GM18907 (cell line): ENCODE measurements around the gene PARVG.

Source experiments
- ATAC-seq: cut with Tn5 transposase; IDR thresholded peaks from one replicate; pipeline ENCODE4 v1.9.1; 2021; ENCODE audit warnings: mild to moderate bottlenecking, moderate library complexity; ENCODE audit not compliant: unreplicated experiment

Gene PARVG

DNA sequence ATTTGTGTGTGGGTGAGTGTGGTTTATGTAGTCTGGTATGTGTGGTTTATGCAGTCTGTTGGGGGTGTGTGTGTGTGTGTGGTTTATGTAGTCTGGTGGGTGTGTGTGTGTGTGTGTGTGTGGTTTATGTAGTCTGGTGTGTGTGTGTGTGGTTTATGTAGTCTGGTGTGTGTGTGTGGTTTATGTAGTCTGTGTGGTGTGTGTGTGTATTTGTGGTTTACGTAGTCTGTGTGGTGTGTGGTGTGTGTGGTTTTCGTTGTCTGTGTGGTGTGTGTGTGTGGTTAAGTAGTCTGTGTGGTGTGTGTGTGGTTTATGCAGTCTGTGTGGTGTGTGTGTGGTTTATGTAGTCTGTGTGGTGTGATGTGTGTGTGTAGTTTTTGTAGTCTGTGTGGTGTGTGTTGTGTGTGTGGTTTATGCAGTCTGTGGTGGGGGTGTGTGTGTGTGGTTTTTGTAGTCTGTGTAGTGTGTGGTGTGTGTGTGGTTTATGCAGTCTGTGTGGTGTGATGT lies 26.2 kb upstream of the PARVG start:
- no peak for ATAC-seq

DNA sequence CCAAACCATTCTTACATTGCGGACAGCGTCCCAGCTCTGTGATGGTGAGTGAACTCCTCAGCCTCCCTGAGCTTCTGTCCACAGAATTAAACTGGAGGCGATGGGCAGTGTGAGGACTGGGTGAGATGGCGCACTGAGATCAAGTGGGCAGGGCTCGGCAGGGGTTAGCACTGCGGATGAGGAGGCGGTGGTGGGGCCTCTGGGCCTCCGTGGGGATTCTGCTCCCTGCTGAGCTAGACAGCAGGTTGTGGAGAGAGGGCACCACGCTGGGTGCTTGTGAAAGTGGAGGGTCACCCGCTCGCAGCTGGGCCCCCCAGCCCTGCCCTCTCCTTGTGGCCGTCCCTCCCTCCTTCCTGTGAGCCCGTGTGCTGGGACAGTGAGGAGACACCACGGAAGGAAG lies 25.6 kb upstream of the PARVG start:
- ATAC-seq: no peak

DNA sequence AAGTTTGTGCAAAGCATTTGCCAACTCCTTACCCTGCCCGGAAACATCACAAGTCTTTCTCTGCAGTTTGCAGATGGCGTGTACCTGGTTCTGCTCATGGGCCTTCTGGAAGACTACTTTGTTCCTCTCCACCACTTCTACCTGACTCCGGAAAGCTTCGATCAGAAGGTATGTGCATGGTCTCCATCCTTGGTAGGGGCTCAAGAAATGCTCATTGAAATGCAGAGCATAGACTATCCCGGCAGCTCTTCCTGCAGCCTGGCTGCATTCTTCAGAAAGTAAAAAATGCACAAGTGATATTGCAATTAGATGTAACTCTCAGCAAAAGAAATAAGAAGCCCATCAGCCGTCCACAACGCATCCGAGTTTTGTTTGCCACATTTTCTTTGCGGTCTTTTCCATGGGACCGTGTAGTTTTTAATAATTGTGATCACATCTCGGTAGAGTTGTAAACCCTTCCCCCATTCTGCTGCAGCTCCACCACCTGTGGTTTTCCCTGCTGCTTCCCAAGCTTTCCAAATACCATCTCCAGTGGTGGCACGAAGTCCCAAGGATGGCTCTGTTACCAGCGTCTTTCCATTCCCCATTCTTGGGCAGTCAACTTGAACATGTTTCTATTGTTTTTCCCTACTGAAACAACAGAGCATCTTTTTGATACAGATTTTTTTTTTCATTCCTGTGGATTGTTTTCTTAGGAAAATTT lies 22.7 kb upstream of the PARVG start:
- no peak for ATAC-seq

DNA sequence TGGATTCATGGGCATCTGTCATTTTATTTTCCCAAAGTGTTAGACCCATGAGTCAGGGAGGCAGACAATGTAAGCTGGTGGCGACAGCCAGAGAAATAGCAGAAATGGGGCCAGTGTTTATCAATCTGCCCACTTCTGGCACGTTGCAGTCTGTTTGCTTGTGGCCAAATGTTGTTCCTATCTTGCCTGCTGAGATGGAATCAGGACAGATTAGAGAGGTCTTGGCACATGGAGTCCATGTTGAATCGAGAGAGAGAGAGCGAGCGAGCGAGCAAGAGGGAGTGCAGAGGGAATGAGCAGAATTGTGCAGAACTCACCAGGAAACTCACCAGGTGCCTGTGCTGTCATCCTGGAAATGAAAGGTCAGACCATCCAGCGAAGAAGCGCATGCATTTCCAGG lies 21.9 kb upstream of the PARVG start:
- no peak for ATAC-seq

DNA sequence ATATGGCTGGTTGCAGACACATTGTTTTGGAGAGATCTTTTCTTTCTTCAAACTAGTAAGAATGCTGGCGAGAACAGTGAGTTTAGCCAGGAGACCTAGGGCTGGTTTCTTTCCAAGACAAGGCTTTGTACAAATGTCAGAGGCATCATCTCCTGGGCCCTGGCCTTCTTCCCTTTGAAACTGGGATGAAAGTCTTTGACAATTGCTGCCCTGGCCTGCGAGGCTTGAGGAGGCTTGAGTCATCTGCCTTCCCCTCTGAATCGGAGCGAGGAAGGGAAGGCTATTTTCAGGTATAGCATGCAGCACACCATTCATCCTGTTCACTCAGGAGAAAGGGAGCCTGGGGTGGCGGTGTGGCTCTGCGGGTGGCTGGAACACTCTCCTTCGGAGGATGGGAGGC lies 21.5 kb upstream of the PARVG start:
- ATAC-seq: no peak

DNA sequence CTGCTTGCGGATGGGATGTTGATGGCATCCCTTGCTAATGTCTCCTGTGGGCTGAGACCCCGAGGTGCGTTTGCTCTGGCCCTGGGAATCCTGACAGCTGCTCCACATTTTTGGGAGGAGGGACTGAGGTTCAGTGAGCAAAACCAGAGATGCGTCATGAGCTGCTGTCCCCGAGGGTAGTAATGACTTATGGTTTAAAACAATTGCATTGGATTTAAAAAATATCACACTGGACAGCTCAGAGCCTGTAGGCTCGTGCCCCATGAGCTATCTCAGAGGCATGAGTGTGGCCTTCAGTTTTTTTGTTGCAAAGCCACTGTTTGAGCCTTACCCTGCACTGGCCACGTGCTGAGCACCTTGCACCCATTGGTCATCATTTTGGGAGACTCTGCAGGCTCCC lies 20.9 kb upstream of the PARVG start:
- no peak for ATAC-seq

DNA sequence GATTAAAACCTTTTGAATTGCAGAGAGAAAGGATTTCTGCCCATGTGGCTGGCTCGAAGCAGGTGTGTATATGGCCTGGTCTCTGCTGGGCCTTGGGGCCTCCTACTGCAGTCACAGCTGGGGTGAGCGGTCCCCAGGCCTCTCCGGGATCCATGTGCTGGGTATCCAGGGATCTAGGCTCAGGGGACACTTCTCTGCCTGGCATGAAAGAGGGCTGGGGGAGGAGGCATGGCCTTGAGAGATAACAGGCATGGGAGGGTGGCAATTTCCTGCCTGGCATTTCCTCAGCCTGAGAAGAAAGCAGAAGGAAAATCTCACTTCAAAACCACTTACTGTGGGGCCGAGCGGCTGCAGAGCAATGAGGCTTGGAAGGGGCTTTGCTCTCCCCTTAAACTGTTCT lies 20.3 kb upstream of the PARVG start:
- no peak for ATAC-seq

DNA sequence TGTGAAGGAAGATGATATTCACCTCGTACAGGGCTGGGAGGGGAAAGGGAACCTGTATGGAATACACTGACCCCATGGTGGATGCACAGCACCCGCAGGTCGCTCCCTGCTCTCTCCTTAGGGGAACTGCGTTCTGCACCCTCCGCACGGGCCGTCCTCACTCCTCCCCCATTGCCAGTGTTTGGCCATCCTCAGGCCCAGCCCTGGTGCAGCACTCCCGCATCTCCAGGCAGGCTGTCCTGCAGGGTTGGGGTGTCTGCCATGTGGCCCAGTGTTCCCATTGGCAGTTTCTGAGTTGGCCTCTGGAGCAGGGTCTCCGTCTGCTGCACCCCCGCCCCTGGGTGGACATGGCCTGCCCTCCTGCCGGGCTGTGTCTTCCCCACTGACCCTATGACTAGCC lies 19.1 kb upstream of the PARVG start:
- no peak for ATAC-seq

DNA sequence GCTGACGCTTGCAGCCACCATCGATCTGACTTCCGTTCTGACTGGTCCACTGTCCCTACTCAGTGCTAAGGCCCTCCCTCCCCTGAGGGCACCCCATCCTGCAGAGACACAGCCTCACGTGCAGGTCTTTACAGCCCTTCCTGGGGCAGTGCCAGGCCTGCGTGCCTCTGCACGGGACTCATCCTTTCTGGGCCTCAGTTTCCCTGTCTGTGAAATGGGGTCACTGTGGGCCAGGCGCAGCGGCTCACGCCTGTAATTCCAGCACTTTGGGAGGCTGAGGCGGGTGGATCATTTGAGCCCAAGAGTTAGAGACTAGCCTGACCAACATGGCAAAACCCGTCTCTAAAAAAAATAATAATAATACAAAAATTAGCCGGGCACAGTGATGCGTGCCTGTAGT lies 17.8 kb upstream of the PARVG start:
- no peak for ATAC-seq

DNA sequence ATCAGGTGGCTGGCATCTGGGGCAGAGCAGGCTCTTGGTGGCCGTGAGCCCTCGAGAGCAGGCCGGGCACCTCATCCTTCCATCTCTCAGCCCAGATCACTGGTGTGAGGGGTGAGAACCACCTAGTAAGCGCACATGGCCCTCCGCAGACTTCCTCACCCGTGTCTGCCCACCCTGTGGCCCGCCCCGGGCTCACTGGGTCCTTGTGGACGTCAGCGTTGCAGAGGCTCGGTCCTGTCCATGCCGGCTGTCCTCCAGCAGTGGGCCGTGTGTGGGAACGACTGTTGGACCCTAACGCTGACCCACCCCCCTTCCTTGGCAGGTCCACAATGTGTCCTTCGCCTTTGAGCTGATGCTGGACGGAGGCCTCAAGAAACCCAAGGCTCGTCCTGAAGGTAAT lies 17.2 kb upstream of the PARVG start:
- no peak for ATAC-seq

DNA sequence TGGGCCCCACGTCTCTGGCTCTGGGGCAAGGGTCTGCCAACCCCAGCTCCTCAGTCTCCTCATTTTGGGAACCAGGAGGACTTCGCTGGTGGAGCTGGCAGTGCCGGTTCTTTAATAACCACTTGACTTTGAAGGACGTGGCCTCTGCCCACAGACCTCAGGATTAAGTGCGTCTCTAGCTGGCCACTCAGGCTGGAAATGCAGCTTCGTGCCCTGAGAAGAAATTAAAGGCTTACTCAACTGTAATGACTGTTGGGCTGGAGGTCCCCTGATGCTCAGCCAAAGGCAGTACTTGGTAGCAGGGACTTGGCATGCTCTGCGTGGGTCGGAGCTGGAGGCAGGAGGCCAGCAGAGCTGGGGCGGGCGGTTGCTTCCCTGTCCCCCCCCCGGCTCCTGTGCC lies 16.7 kb upstream of the PARVG start:
- no peak for ATAC-seq

DNA sequence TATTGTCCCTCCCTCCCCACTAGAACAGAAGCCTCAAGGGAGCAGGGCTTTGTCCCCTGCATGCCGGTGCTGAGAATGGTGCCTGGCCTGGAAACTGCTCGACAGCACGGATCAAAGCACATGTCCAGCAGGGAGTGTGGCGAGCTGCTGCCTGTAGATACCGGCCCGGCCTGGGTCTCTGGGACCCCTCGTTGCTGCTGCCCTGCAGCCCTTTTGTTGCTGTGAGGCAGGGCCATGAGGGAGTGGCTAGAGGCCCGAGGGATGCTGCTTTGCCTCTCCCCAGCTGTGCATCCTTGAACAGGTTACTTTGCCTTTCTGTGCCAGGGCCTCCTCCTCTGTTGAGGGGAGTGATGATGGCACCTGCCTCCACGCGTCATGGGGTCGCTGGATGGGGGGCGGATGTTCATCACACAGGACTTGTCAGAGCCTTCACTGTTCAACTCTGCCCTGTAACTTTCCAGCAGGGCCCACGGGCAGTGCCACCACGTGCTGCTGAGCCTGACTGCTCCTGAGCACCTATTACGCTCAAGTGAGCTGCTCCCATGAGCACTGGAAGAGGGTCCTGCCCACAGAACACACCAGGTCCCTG lies 15.3 kb upstream of the PARVG start:
- ATAC-seq: no peak

DNA sequence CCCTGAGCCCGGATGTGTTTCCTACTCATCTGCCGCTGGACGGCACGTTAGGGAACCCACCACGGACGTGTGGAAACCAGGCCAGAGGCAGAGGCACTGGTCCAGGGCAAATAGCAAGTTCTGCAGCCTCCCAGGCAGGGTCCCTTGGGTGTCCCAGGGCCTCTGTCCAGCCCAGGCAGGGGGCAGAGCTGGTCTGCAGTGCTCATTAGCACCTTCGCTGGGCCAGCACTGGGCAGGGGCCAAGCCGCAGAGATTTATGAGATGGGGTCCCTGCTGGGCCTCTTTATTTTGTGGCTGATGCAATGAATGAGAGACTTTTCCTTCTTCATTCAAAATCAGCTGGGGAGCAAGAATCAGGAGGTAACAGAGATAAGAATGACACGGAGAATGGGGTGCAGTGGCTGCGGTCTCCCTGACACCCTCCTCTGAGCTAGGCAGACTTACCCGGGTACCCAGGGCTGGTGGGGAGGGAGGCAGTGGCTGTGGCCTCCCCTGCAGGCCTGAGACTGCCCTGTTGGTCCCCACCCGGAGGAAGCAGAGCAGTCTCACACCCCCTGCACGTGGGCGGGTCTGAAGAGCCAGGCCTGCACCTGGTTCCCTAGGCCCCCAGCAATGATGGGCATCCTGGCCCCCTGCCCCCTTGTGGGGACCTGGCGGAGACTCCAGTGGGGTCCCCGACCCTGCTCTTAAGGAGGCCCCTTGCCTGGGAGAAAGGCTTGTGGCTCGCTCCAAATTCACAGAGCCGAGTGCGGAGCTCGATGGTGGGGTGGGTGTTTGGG lies 14.0 kb upstream of the PARVG start:
- ATAC-seq: no peak

DNA sequence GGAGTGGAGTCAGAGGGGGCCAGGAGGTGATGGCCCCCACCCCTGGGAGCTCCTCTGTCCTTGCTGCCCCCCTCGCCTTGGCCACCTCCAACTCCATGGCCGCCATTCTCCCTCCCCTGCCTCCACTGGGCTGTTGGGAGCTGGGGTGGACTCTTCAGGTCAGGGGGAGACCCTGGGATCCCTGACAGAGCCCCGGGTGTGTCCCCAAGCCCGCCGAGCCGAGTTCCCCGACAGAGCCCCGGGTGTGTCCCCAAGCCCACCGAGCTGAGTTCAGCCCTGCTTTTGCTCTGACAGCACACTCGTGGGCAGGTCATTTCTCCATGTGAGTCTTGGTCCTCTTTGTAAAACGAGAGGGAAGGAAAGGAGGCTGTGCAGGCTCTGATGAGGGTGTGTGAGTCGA lies 13.2 kb upstream of the PARVG start:
- ATAC-seq: no peak

DNA sequence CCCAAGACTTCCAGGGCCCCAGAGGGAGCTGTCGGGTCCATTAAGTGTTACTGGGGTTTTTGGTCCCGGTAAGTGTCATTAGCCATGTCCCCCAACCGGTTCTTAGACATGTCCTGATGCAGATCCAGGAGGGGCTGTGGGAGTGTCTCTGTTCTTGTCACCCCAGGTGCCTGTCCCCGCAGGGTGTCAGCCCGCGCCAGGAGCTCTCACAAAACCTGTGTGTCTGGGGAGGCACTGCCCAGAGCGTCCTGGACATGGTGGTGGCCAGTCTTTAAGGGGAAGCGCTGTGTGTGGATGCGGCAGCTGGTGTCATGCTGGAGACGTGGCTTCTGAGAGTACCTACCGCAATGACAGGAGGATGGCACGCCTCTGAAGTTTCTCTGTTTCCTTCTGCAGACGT lies 12.5 kb upstream of the PARVG start:
- no peak for ATAC-seq

DNA sequence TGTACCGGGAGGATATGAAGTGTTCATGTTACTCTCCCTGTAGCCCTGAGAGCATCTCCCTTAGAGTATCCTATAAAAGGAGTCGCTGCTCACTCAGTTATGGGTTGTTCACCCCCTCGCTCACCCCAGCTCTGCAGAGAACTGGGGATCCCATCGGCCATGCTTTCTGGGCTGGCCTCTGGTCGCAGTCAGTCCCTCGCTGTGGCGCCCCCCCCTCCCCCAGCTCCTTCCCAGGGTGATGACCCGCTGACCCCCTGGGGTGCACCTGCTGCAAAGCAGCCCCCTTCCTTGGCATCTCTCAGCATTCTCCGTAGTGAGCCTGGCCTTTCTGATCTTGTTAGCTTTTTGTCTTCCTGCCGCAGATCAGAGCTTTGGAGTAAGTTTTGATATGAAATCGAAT lies 10.3 kb upstream of the PARVG start:
- ATAC-seq: no peak

DNA sequence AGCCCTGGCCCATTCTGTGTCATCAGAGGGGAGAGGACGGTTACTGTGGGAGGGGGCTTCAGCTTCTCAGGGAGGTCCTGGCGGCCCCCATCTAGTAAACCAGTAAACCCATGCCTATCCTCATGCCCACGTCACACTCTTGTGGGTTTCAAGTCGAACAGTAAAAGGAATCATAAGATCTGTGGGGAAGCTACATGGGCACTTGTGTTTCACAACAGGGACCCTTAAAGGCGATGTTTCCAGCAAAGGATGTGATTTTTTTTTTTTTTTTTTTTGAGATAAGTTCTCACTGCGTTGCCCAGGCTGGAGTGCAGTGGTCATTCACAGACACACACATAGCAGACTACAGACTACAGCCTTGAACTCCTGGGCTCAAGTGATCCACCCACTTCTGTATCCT lies 9.2 kb upstream of the PARVG start:
- ATAC-seq: no peak

DNA sequence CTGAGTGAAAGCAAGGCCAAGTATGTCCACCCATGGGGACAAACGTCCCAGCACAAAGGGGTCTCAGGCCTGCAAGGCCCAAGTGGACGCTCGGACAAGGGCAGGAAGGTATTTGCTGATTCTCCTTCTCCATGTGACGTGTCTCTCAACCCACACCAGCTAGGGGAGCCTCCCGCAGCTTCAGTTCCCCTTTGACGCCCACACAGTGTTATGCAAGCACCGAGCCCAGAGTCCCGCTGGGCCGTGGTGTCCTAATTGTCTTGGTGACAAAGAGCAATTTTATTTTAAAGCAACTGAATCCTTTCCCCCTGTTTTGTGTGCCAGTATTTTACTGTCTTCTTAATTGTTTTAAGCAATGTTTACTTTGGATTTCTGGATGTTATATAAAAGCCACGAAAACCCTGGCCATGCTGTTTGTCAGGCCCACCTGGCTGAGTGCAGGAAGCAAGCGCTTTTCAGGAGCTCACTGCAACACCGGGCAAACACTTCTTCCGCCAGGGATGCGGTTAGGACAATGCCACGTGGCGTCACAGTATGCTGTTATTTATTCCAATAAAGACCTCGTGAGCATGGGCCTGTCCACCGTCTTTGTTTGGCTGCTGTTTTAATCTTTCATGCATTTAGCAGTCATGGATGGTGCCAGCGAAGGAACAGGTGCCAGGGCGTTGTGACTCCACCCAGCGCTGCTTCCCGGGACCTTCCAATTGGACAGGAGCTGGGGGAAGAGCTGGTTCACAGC lies 8.2 kb upstream of the PARVG start:
- ATAC-seq: peak; percentile 54

DNA sequence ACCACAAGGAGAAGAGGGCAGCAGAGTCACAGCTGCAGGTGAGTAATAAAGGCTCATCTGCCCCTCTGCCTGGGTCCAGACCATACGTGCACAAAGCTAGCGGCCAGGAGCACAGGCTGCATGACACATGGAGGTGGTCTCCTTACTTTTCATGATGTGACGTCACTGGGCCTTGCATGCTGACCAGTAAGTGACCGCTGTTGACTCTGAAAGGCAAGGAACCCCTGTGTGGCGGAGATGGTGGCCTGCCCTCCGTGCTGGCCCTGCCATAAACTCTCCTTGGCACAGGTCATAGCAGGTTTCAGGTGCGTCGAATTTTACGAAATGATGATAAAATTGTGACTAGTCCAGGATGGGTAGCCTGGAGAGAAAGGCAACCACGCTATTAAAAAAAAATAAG lies 7.6 kb upstream of the PARVG start:
- ATAC-seq: no peak

DNA sequence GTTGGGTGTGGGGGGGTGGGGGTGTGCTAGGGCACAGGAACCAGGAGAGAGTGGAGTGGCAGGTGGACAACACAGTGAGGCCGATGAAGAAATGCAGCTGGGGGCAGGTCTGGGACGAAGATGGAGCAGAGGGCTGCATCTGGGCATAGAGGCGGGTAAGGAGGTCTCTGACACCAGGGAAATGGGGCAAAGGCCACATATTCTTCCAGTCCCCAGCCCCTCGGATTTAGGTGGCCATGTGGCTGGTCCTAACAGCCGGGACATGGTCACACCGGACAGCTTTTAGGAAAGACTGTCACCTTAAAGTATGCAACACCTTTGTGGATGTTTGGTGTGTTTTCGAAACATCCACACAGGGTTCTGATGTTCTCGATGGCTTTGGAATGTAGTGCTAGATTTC lies 5.0 kb upstream of the PARVG start:
- ATAC-seq: no peak

DNA sequence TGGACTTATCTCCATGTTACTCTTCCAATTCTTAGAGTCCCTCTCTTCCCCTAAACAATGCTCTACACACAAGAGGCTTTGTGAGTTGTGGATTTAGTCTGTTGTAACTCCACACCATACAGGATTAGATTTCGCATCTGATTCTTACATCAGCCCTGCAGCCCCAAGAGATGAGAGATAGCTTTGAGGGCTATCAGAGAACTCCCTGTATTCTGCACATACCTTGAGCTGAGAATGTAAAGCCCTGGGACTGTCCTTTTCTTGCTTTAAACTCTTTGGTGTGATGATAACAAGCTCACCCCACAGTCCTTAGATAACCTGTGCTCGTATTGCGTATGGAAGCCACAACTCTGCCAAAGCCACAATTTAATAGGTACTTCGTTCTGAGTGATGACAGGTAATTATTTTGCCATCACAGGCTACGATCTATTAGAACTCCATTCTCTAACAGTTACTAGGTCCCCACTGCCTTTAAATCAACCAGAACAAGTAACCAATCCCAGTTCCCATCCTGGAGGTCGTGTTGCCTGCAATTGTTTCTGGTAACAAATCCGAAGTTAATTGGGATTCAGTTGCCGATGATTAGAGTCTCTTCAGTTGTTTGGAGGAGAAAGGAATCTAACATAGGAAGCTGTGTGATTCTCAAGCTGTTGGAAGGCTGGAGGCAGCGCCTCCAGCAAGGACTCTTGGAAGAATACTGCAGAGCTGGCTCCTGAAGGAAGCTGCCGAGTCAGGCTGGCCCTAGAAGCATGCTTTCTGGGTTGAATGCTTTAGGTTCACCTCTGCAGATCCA lies 1.3 kb upstream of the PARVG start:
- no peak for ATAC-seq
